Body of pancreas (tissue), 4 donors: ENCODE results near the gene DDTL.
"Not testable (repeated sequence)": the region's sequence is repeated elsewhere in the genome, so short reads cannot be mapped to it uniquely, and the experiment has no call there.

ENCODE experiments used
- POLR2A ChIP-seq, 3 donors: fragments of 450-650 bp; IDR thresholded peaks; one replicate each; pipeline ENCODE4 v1.6.1; 2016; ENCODE audit warnings: antibody characterized with exemption in 3 of 3, mild to moderate bottlenecking in 2 of 3
- TF ChIP-seq, protein P1 (sequence below), 7 experiments: fragments of 450-650 bp in 4 of 7; fragments of 200-600 bp in 3 of 7; sonication (generic) in 3 of 7; IDR thresholded peaks; one replicate each; pipeline ENCODE4 v1.5.1; 2016 to 2019; ENCODE audit warnings: antibody characterized with exemption in 7 of 7

- TF ChIP-seq POLR2A (IDR thresholded peaks at IDR 0.05) = not testable (repeated sequence)
- TF ChIP-seq, protein P1, sequence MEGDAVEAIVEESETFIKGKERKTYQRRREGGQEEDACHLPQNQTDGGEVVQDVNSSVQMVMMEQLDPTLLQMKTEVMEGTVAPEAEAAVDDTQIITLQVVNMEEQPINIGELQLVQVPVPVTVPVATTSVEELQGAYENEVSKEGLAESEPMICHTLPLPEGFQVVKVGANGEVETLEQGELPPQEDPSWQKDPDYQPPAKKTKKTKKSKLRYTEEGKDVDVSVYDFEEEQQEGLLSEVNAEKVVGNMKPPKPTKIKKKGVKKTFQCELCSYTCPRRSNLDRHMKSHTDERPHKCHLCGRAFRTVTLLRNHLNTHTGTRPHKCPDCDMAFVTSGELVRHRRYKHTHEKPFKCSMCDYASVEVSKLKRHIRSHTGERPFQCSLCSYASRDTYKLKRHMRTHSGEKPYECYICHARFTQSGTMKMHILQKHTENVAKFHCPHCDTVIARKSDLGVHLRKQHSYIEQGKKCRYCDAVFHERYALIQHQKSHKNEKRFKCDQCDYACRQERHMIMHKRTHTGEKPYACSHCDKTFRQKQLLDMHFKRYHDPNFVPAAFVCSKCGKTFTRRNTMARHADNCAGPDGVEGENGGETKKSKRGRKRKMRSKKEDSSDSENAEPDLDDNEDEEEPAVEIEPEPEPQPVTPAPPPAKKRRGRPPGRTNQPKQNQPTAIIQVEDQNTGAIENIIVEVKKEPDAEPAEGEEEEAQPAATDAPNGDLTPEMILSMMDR (IDR thresholded peaks at IDR 0.05) = not testable (repeated sequence)
These were observed 33.1 kb downstream of the DDTL start for GRCh38 chr22:23999779-24000178.
